Measurements from ENCODE around the gene ITGAX. TPM values are rescaled to one million over a fixed set of nuclear protein-coding genes. Genes with fewer than 3 reads are reported as not detected.

The ITGAX gene
- total RNA-seq, 2 experiments from 2014 or later = 5.3 to 6.6 TPM

- no peak for ATAC-seq
- Mint-ChIP-seq H3K4me3 (no peak overlapping the region), H3K27me3 (peaks cover 4% of the 10 kb centered on the region), H3K9me3 (ENCODE audit: low read depth) (no peaks in the 10 kb centered on the region), H3K27ac (no peak overlapping the region), H3K4me1 (peaks cover 8% of the 10 kb centered on the region), H3K36me3 (ENCODE audit: low read depth) (no peaks in the 10 kb centered on the region)
- CTCF ChIA-PET = interaction anchor here (0.9 to 1.4 kb wide), 2 partner anchors 13 to 268 kb away, joined by 3 to 5 read pairs; partner anchors contain the start of gene ZNF843
- intact Hi-C loops (cut with DNase I, micrococcal nuclease) = loop anchor here in 1 of 2 experiments (10.0 kb wide), 1 partner anchor 165 kb away; no protein-coding TSS in a partner anchor
- DNase-seq = no peak
- POLR2A ChIA-PET = interaction anchor here (0.8 kb wide), 1 partner anchor 8 kb away, joined by 6 read pairs; no protein-coding TSS in a partner anchor
These were observed 74.3 kb downstream of the ITGAX start for GRCh38 chr16:31429314-31429713.

GRCh38 chr16:31429796-31430195 is 74.8 kb downstream of the ITGAX start:
- H3K27me3 Mint-ChIP-seq = peaks cover 4% of the 10 kb centered on the region
- H3K36me3 Mint-ChIP-seq (ENCODE audit: low read depth) = no peaks in the 10 kb centered on the region
- no peak overlapping the region for H3K4me3 Mint-ChIP-seq
- intact Hi-C loops (cut with DNase I, micrococcal nuclease) = loop anchor here in 1 of 2 experiments (10.0 kb wide), 1 partner anchor 165 kb away; no protein-coding TSS in a partner anchor
- ChIA-PET POLR2A (no interaction called here), CTCF (interaction anchor here (0.9 kb wide), 2 partner anchors 230 to 267 kb away, joined by 3 to 4 read pairs; no protein-coding TSS in a partner anchor)
- peaks cover 8% of the 10 kb centered on the region for H3K4me1 Mint-ChIP-seq
- no peaks in the 10 kb centered on the region for H3K9me3 Mint-ChIP-seq (ENCODE audit: low read depth)
- ATAC-seq (no peak), DNase-seq (no peak)
- no peak overlapping the region for H3K27ac Mint-ChIP-seq

GRCh38 chr16:31430380-31431052 is 75.5 kb downstream of the ITGAX start:
- ChIA-PET CTCF (interaction anchor here (0.7 to 0.9 kb wide), 3 partner anchors 230 to 389 kb away, joined by 3 to 4 read pairs (median 3); no protein-coding TSS in a partner anchor), POLR2A (no interaction called here)
- intact Hi-C loops (cut with DNase I, micrococcal nuclease) = no loop called here
- Mint-ChIP-seq H3K4me1 (peaks cover 8% of the 10 kb centered on the region), H3K27ac (no peak overlapping the region), H3K9me3 (ENCODE audit: low read depth) (no peaks in the 10 kb centered on the region), H3K36me3 (ENCODE audit: low read depth) (no peaks in the 10 kb centered on the region), H3K4me3 (no peak overlapping the region), H3K27me3 (peaks cover under 1% of the 10 kb centered on the region)
- DNase-seq = no peak
- peak; percentile 43 for ATAC-seq

Other genes with a start within 250 kb of the ITGAX start
- gene BCKDK, start 246.8 kb upstream of the ITGAX start, total RNA-seq = 10 to 100 TPM; 50.0 to 53.3 TPM
- gene KAT8, start 237.5 kb upstream of the ITGAX start, total RNA-seq = 10 to 100 TPM; 53.6 to 63.1 TPM
- not detected for gene PRSS8, start 219.4 kb upstream of the ITGAX start, total RNA-seq
- under 1 TPM; 0.26 to 0.43 TPM for gene PRSS36, start 205.1 kb upstream of the ITGAX start, total RNA-seq
- 100 to 1,000 TPM; 647 to 648 TPM for gene FUS, start 175.0 kb upstream of the ITGAX start, total RNA-seq
- gene PYCARD, start 152.4 kb upstream of the ITGAX start, total RNA-seq = 1 to 10 TPM; 5.7 TPM
- under 1 TPM in 1 of 2 experiments, not detected in 1; 0.04 TPM for gene TRIM72, start 141.1 kb upstream of the ITGAX start, total RNA-seq
- not detected for gene PYDC1, start 138.0 kb upstream of the ITGAX start, total RNA-seq
- gene ITGAM, start 95.2 kb upstream of the ITGAX start, total RNA-seq = under 1 TPM; 0.67 to 0.98 TPM
- not detected for gene ITGAD, start 38.2 kb downstream of the ITGAX start, total RNA-seq
- gene COX6A2, start 73.2 kb downstream of the ITGAX start, total RNA-seq = not detected
- under 1 TPM; 0.16 to 0.18 TPM for gene ZNF843, start 87.6 kb downstream of the ITGAX start, total RNA-seq
- gene ARMC5, start 104.3 kb downstream of the ITGAX start, total RNA-seq = 1 to 10 TPM; 7.0 to 7.9 TPM
- 1 to 10 TPM in 1 of 2 experiments, under 1 TPM in 1; 0.80 to 1.1 TPM for gene TGFB1I1, start 117.0 kb downstream of the ITGAX start, total RNA-seq
- under 1 TPM; 0.11 TPM for gene SLC5A2, start 127.9 kb downstream of the ITGAX start, total RNA-seq
- gene RUSF1, start 153.2 kb downstream of the ITGAX start, total RNA-seq = 10 to 100 TPM; 36.3 to 37.7 TPM
- gene AHSP, start 172.7 kb downstream of the ITGAX start, total RNA-seq = not detected